ENCODE measurements around the gene TMPRSS5. TPM values are rescaled to one million over a fixed set of nuclear protein-coding genes. Genes with fewer than 3 reads are reported as not detected.

The TMPRSS5 gene
- total and polyA plus RNA-seq, 10 of the 15 experiments (the other 5 are each of a cell fraction or from before 2014, with no cell fraction given): 0.05 to 0.85 (median 0.34) TPM; not detected in 2

GRCh38 chr11:113697111-113697510, 9.0 kb downstream of the TMPRSS5 start (continued):
- no peak for TF ChIP-seq E4F1 (IDR thresholded peaks at IDR 0.05; ENCODE audit: borderline replicate concordance, partially characterized antibody)
- no peak for TF ChIP-seq RFX5 (IDR thresholded peaks at IDR 0.05; ENCODE audit: low read depth, low read length)

- FAIRE-seq (no peak), DNase-seq (ENCODE audit: low read depth, low spot score) (no peak), ATAC-seq (no peak)
- ChIA-PET RAD21 (ENCODE audit: unreplicated experiment) (no interaction called here), CTCF (no interaction called here), POLR2A (no interaction called here), SMC1A (ENCODE audit: uncharacterized antibody, unreplicated experiment) (no interaction called here)
- no peaks in the 10 kb centered on the region for H3K79me2 ChIP-seq (ENCODE audit: control insufficient read depth, insufficient read depth, low read length)
- no peaks in the 10 kb centered on the region for H3K36me3 ChIP-seq (ENCODE audit: control insufficient read depth in 2 of 2, insufficient read depth in 2 of 2, low read length in 1 of 2)
- no peak overlapping the region for H2AFZ ChIP-seq (ENCODE audit: control insufficient read depth, low read depth, low read length)
- H3K27me3 ChIP-seq (replicated peaks in 1 of 2; ENCODE audit: control insufficient read depth in 2 of 2, insufficient read depth in 2 of 2, low read length in 1 of 2): peaks cover 0 to 1% of the 10 kb centered on the region in 2 experiments; a peak in 1 of 4 replicates
- H3K4me2 ChIP-seq (ENCODE audit: control insufficient read depth, insufficient read depth): no peak overlapping the region
- no peak overlapping the region for H3K9ac ChIP-seq (ENCODE audit: control insufficient read depth, insufficient read depth, low read length)
- in situ Hi-C loops (cut with MboI) (no loop called here), intact Hi-C loops (cut with micrococcal nuclease; ENCODE audit: unreplicated experiment) (no loop called here)
- 38% methylated on average over 4 of the region's 4 CpGs for WGBS (ENCODE audit: insufficient coverage, insufficient replicate concordance, low lambda C conversion rate, missing lambda C conversion rate)
- H3K4me1 ChIP-seq (ENCODE audit: control insufficient read depth, insufficient read depth, low read length): no peaks in the 10 kb centered on the region
- no peaks in the 10 kb centered on the region for H3K9me3 ChIP-seq (replicated peaks; ENCODE audit: control insufficient read depth, insufficient read depth, low read length)
- no peaks in the 10 kb centered on the region for H4K20me1 ChIP-seq (ENCODE audit: control insufficient read depth, insufficient read depth)
- H3K4me3 ChIP-seq: no peak overlapping the region
- BruUV-seq (replicated peaks): no TSS peak
- no peak overlapping the region for H3K27ac ChIP-seq (ENCODE audit: control insufficient read depth, insufficient read depth)
- TF ChIP-seq RFX5 (IDR thresholded peaks at IDR 0.05; ENCODE audit: low read depth, low read length): no peak
- TF ChIP-seq POLR2AphosphoS2 (IDR thresholded peaks at IDR 0.05; ENCODE audit: low read depth, low read length): no peak
- no peak for TF ChIP-seq PAX8 (IDR thresholded peaks at IDR 0.05)
- no peak for TF ChIP-seq EED (IDR thresholded peaks at IDR 0.05; ENCODE audit: low read depth)
- TF ChIP-seq NR2C2 (IDR thresholded peaks at IDR 0.05; ENCODE audit: borderline replicate concordance, control insufficient read depth, insufficient read length, low read depth): no peak
- TF ChIP-seq ZNF207 (IDR thresholded peaks at IDR 0.05; ENCODE audit: borderline replicate concordance): no peak
- no peak for TF ChIP-seq RELB (IDR thresholded peaks at IDR 0.05; ENCODE audit: low read depth)
- no peak for TF ChIP-seq RBBP5 (conservative IDR thresholded peaks at IDR 0.05)
- TF ChIP-seq SPI1 (IDR thresholded peaks at IDR 0.05; ENCODE audit: borderline replicate concordance, insufficient read depth, low read depth, low read length): no peak
- TF ChIP-seq BACH1 (IDR thresholded peaks at IDR 0.05; ENCODE audit: borderline replicate concordance): no peak
- TF ChIP-seq KAT2A (conservative IDR thresholded peaks at IDR 0.05; ENCODE audit: control insufficient read depth, low read depth, low read length): no peak
- no peak for TF ChIP-seq MXI1 (IDR thresholded peaks at IDR 0.05; ENCODE audit: low read depth, low read length)
- no peak for TF ChIP-seq TARDBP (IDR thresholded peaks at IDR 0.05; ENCODE audit: borderline replicate concordance)
- TF ChIP-seq BHLHE40 (IDR thresholded peaks at IDR 0.05; ENCODE audit: borderline replicate concordance in 1 of 2, low read depth in 2 of 2, low read length in 1 of 2): no peak
- TF ChIP-seq E2F8 (IDR thresholded peaks at IDR 0.05; ENCODE audit: low read depth, partially characterized antibody): no peak
- TF ChIP-seq HDGF (IDR thresholded peaks at IDR 0.05): no peak
- no peak for TF ChIP-seq ASH2L (IDR thresholded peaks at IDR 0.05; ENCODE audit: borderline replicate concordance, low read depth)
Measured at GRCh38 chr11:113695207-113695606, 10.9 kb downstream of the TMPRSS5 start.

All from GM12878 (cell line).